K562 (cell line): Measurements from ENCODE around the gene PDE8A. TPM values are rescaled to one million over a fixed set of nuclear protein-coding genes. Genes with fewer than 3 reads are reported as not detected.
A peak's percentile ranks its signal among the peaks of the same experiment; 100 is the strongest.

Source experiments
- CBX3 ChIP-seq, 2 experiments: IDR thresholded peaks; 1 replicate in 1 of 2; 2 replicates in 1 of 2; pipeline ENCODE4 v1.6.1; 2012; ENCODE audit warnings: inconsistent platforms in 2 of 2, low read length in 2 of 2, borderline replicate concordance in 1 of 2, control low read depth in 1 of 2
- FOXA3 ChIP-seq, 2 experiments: fragments of 450-650 bp in 1 of 2; sonication (generic) in 1 of 2; formaldehyde crosslinking; IDR thresholded peaks in 1 of 2; conservative IDR thresholded peaks in 1 of 2; 2 replicates each; pipeline versions ENCODE4 v1.4.0 to v1.8.0; 2020 to 2022; ENCODE audit warnings: mild to moderate bottlenecking in 2 of 2, missing genetic modification reagents in 1 of 2
- JUN ChIP-seq, 2 experiments: sonication (generic) in 1 of 2; formaldehyde crosslinking in 1 of 2; IDR thresholded peaks; 2 replicates each; pipeline versions ENCODE4 v1.6.1 to v1.8.0; 2012 to 2022; ENCODE audit warnings: borderline replicate concordance in 2 of 2, mild to moderate bottlenecking in 2 of 2, improper control_type of control experiment in 1 of 2, low read depth in 1 of 2, low read length in 1 of 2, missing genetic modification reagents in 1 of 2
- KLF1 ChIP-seq: fragments of 450-650 bp; IDR thresholded peaks from 2 replicates; pipeline ENCODE4 v1.6.1; 2016; ENCODE audit warnings: missing genetic modification characterization, missing compliant biosample characterization
- MCM7 ChIP-seq, 2 experiments: fragments of 450-650 bp; IDR thresholded peaks; 2 replicates each; pipeline ENCODE4 v1.6.1; 2016 to 2018
- MYNN ChIP-seq, 2 experiments: sonication (generic); formaldehyde crosslinking in 1 of 2; IDR thresholded peaks; 2 replicates each; pipeline versions ENCODE4 v1.5.0 to v1.6.1; 2016 to 2020; ENCODE audit warnings: antibody characterized with exemption in 1 of 2, missing genetic modification reagents in 1 of 2
- PCBP1 ChIP-seq: fragments of 200-400 bp; formaldehyde crosslinking; IDR thresholded peaks from 2 replicates; pipeline ENCODE4 v1.6.1; 2018; ENCODE audit warnings: mild to moderate bottlenecking, low read depth, low read length; ENCODE audit not compliant: poor library complexity, severe bottlenecking
- SLC30A9 ChIP-seq: fragments of 250-450 bp; sonication (Bioruptor Pico); IDR thresholded peaks from 2 replicates; pipeline ENCODE4 v1.8.0; 2022; ENCODE audit warnings: mild to moderate bottlenecking, moderate library complexity
- ZNF57 ChIP-seq: fragments of 450-650 bp; formaldehyde crosslinking; IDR thresholded peaks from 2 replicates; pipeline ENCODE4 v1.4.0; 2020; ENCODE audit warnings: mild to moderate bottlenecking, moderate library complexity
- ZNF589 ChIP-seq: fragments of 200-800 bp; sonication (Bioruptor generic); IDR thresholded peaks from 2 replicates; pipeline ENCODE4 v1.6.1; 2016; ENCODE audit warnings: low read depth, missing genetic modification characterization, missing compliant biosample characterization
- polyA plus RNA-seq, 8 experiments: library from polyadenylated mRNA; depleted of rRNA in 4 of 8; stranded (reverse) in 5 of 8; unstranded in 3 of 8; fragments of >200 nt; fragmentation: Nextera tagmentation in 2 of 8; fragmentation: Illumina TruSeq in 1 of 8; extraction: Ambion mirVana in 2 of 8; extraction: Trizol in 1 of 8; gene quantifications; 2 replicates each; pipeline versions ENCODE4 v1.2.1 to v1.2.3, GENCODE V29; 2011 to 2014; ENCODE audit warnings: inconsistent platforms in 1 of 8, missing spikeins in 1 of 8
- total RNA-seq, 7 experiments: library from RNA; depleted of rRNA in 6 of 7; stranded (reverse); fragments of >200 nt in 6 of 7; fragmentation: Illumina TruSeq in 2 of 7; extraction: Trizol in 2 of 7; gene quantifications; 2 replicates each; pipeline versions ENCODE4 v1.2.1 to v1.2.3, GENCODE V29; 2011 to 2021; ENCODE audit warnings: low replicate concordance in 1 of 7
- TF ChIP-seq, protein P1 (sequence below), 2 experiments: fragments of 450-650 bp; formaldehyde crosslinking in 1 of 2; IDR thresholded peaks; 2 replicates each; pipeline versions ENCODE4 v1.4.0 to v1.6.1; 2014 to 2020; ENCODE audit warnings: mild to moderate bottlenecking in 2 of 2, borderline replicate concordance in 1 of 2, low read depth in 1 of 2
- TF ChIP-seq, protein P2 (sequence below): sonication (generic); IDR thresholded peaks from 2 replicates; pipeline ENCODE4 v1.6.1; 2016
- TF ChIP-seq, protein P3 (sequence below): fragments of 250-450 bp; sonication (Bioruptor Pico); IDR thresholded peaks from 2 replicates; pipeline ENCODE4 v1.8.0; 2022; ENCODE audit warnings: inconsistent platforms, mild to moderate bottlenecking, moderate library complexity, borderline replicate concordance
- TF ChIP-seq, protein P4 (sequence below): sonication (generic); formaldehyde crosslinking; IDR thresholded peaks from 2 replicates; pipeline ENCODE4 v1.8.0; 2022; ENCODE audit warnings: missing genetic modification reagents, mild to moderate bottlenecking, moderate library complexity, borderline replicate concordance

Gene PDE8A
- total and polyA plus RNA-seq, 9 of the 15 experiments (the other 6 are each of a cell fraction or from before 2014, with no cell fraction given): 5.9 to 40.3 (median 19.8) TPM

DNA sequence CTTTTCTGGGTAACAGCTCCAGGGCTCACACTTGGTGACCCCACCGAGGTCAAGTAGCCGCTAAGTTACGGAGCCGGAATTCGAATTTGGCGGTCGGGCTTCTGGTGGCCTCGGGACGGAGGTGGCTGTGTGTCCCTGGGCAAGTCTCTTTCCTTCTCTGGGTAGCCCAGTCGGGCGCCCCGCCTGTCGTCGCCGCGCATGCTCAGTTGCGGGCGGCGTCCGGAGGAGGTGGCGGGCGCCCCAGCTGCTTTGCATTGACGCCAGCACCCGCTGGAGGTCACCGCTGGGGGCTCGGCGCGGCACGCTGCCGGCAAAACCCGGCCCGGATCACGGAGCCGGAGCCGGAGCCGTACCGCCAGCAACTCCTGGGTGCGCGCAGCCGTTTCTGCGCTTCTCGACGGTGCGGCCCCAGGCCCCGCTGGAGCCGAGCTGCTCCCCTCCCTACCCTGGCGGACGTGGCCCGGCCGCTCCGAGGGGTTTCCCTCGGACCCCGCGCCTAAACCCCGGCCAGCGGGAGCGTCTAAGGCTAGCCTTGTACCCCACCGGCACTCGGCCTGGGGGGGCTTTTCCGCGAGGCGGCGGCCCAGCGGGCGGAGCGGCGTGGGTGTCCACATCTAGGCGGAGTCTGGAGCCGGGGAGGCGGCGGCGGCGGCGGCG lies 474 bp upstream of the PDE8A start (continued):
- TF ChIP-seq, protein P1, sequence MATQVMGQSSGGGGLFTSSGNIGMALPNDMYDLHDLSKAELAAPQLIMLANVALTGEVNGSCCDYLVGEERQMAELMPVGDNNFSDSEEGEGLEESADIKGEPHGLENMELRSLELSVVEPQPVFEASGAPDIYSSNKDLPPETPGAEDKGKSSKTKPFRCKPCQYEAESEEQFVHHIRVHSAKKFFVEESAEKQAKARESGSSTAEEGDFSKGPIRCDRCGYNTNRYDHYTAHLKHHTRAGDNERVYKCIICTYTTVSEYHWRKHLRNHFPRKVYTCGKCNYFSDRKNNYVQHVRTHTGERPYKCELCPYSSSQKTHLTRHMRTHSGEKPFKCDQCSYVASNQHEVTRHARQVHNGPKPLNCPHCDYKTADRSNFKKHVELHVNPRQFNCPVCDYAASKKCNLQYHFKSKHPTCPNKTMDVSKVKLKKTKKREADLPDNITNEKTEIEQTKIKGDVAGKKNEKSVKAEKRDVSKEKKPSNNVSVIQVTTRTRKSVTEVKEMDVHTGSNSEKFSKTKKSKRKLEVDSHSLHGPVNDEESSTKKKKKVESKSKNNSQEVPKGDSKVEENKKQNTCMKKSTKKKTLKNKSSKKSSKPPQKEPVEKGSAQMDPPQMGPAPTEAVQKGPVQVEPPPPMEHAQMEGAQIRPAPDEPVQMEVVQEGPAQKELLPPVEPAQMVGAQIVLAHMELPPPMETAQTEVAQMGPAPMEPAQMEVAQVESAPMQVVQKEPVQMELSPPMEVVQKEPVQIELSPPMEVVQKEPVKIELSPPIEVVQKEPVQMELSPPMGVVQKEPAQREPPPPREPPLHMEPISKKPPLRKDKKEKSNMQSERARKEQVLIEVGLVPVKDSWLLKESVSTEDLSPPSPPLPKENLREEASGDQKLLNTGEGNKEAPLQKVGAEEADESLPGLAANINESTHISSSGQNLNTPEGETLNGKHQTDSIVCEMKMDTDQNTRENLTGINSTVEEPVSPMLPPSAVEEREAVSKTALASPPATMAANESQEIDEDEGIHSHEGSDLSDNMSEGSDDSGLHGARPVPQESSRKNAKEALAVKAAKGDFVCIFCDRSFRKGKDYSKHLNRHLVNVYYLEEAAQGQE (IDR thresholded peaks at IDR 0.05; ENCODE audit: borderline replicate concordance): peak; percentile 31
- TF ChIP-seq, protein P1 (CRISPR knock-in tag; IDR thresholded peaks at IDR 0.05; ENCODE audit: low read depth): no peak
- no peak for TF ChIP-seq ZNF57 (CRISPR knock-in tag)
- TF ChIP-seq, protein P2, sequence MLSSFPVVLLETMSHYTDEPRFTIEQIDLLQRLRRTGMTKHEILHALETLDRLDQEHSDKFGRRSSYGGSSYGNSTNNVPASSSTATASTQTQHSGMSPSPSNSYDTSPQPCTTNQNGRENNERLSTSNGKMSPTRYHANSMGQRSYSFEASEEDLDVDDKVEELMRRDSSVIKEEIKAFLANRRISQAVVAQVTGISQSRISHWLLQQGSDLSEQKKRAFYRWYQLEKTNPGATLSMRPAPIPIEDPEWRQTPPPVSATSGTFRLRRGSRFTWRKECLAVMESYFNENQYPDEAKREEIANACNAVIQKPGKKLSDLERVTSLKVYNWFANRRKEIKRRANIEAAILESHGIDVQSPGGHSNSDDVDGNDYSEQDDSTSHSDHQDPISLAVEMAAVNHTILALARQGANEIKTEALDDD: no peak
- peak; percentile 58; the same call in 1 of the 2 replicates for TF ChIP-seq MYNN (IDR thresholded peaks at IDR 0.05)
- TF ChIP-seq MYNN (CRISPR knock-in tag; IDR thresholded peaks at IDR 0.05): no peak
- TF ChIP-seq, protein P3, sequence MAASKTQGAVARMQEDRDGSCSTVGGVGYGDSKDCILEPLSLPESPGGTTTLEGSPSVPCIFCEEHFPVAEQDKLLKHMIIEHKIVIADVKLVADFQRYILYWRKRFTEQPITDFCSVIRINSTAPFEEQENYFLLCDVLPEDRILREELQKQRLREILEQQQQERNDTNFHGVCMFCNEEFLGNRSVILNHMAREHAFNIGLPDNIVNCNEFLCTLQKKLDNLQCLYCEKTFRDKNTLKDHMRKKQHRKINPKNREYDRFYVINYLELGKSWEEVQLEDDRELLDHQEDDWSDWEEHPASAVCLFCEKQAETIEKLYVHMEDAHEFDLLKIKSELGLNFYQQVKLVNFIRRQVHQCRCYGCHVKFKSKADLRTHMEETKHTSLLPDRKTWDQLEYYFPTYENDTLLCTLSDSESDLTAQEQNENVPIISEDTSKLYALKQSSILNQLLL (CRISPR knock-in tag): no peak
- TF ChIP-seq SLC30A9: no peak
- TF ChIP-seq CBX3 (IDR thresholded peaks at IDR 0.05; ENCODE audit: borderline replicate concordance in 1 of 2, low read length in 2 of 2): peak in 1 of 2 experiments; percentile 28; a peak in 1 of 3 replicates
- TF ChIP-seq KLF1 (tag): no peak
- TF ChIP-seq FOXA3 (CRISPR knock-in tag; conservative IDR thresholded peaks at IDR 0.05 in 1 of 2, IDR thresholded peaks at IDR 0.05 in 1 of 2): no peak
- peak; percentile 83 for TF ChIP-seq PCBP1
- no peak for TF ChIP-seq MCM7 (IDR thresholded peaks at IDR 0.05)
- TF ChIP-seq ZNF589: no peak
- 0 out of 2 replicates have a peak, but pooled peaks have one; percentile 32 for TF ChIP-seq JUN (IDR thresholded peaks at IDR 0.05; ENCODE audit: borderline replicate concordance, low read depth, low read length)
- no peak for TF ChIP-seq JUN (CRISPR knock-in tag; IDR thresholded peaks at IDR 0.05; ENCODE audit: borderline replicate concordance)
- TF ChIP-seq, protein P4, sequence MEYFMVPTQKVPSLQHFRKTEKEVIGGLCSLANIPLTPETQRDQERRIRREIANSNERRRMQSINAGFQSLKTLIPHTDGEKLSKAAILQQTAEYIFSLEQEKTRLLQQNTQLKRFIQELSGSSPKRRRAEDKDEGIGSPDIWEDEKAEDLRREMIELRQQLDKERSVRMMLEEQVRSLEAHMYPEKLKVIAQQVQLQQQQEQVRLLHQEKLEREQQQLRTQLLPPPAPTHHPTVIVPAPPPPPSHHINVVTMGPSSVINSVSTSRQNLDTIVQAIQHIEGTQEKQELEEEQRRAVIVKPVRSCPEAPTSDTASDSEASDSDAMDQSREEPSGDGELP (CRISPR knock-in tag): peak; percentile 97
